Liver (tissue), 9 donors: Measurements from ENCODE around the gene IL36B. TPM values are rescaled to one million over a fixed set of nuclear protein-coding genes. Genes with fewer than 3 reads are reported as not detected.

Source experiments
- DNase-seq: peaks from one replicate; pipeline ENCODE4 v3.0.0-alpha.2; 2017; ENCODE audit warnings: low spot score
- H3K27ac ChIP-seq, 2 donors: one replicate each; pipeline ENCODE4 v1.7.0; 2013; ENCODE audit warnings: inconsistent platforms in 2 of 2, low read length in 2 of 2, control low read depth in 1 of 2, low read depth in 1 of 2, mild to moderate bottlenecking in 1 of 2
- H3K27me3 ChIP-seq, 4 donors: one replicate each; pipeline versions ENCODE4 v1.6.1 to v1.7.0; 2013; ENCODE audit warnings: low read length in 3 of 4, inconsistent platforms in 1 of 4, mild to moderate bottlenecking in 1 of 4, moderate library complexity in 1 of 4; ENCODE audit not compliant: control insufficient read depth in 4 of 4, insufficient read depth in 4 of 4
- H3K36me3 ChIP-seq, 4 donors: one replicate each; pipeline versions ENCODE4 v1.6.1 to v1.7.0; 2013; ENCODE audit warnings: low read length in 3 of 4, mild to moderate bottlenecking in 3 of 4, low read depth in 1 of 4, moderate library complexity in 1 of 4; ENCODE audit not compliant: control insufficient read depth in 4 of 4, insufficient read depth in 3 of 4
- H3K4me1 ChIP-seq, 4 donors: one replicate each; pipeline versions ENCODE4 v1.6.1 to v1.7.0; 2013; ENCODE audit warnings: low read length in 3 of 4, mild to moderate bottlenecking in 3 of 4, moderate library complexity in 1 of 4; ENCODE audit not compliant: control insufficient read depth in 4 of 4, insufficient read depth in 4 of 4
- H3K4me3 ChIP-seq, 3 donors: one replicate each; pipeline versions ENCODE4 v1.6.1 to v1.7.0; 2013; ENCODE audit warnings: low read length in 3 of 3, control low read depth in 1 of 3, low read depth in 1 of 3, mild to moderate bottlenecking in 1 of 3
- H3K9ac ChIP-seq, 2 donors: one replicate each; pipeline ENCODE4 v1.7.0; 2013; ENCODE audit warnings: low read length in 2 of 2, mild to moderate bottlenecking in 2 of 2, moderate library complexity in 2 of 2, control low read depth in 1 of 2, low read depth in 1 of 2
- H3K9me3 ChIP-seq, 4 donors: one replicate each; pipeline versions ENCODE4 v1.6.1 to v1.7.0; 2013; ENCODE audit warnings: low read length in 3 of 4; ENCODE audit not compliant: control insufficient read depth in 4 of 4
- EGR1 ChIP-seq, 2 donors: IDR thresholded peaks; 2 replicates each; pipeline ENCODE4 v1.6.1; 2016 to 2018; ENCODE audit warnings: antibody characterized with exemption in 2 of 2, low read depth in 2 of 2
- FOXA1 ChIP-seq: IDR thresholded peaks from 2 replicates; pipeline ENCODE4 v1.6.1; 2016; ENCODE audit warnings: antibody characterized with exemption
- FOXA2 ChIP-seq: IDR thresholded peaks from 2 replicates; pipeline ENCODE4 v1.6.1; 2016; ENCODE audit warnings: antibody characterized with exemption
- GABPA ChIP-seq, 2 donors: IDR thresholded peaks in 1 of 2; conservative IDR thresholded peaks in 1 of 2; 2 replicates each; pipeline ENCODE4 v1.6.1; 2016; ENCODE audit warnings: antibody characterized with exemption in 2 of 2, mild to moderate bottlenecking in 1 of 2, moderate library complexity in 1 of 2
- HNF4A ChIP-seq, 2 donors: conservative IDR thresholded peaks; 2 replicates each; pipeline ENCODE4 v1.6.1; 2016; ENCODE audit warnings: antibody characterized with exemption in 2 of 2, mild to moderate bottlenecking in 2 of 2
- HNF4G ChIP-seq: IDR thresholded peaks from 2 replicates; pipeline ENCODE4 v1.6.1; 2016; ENCODE audit warnings: antibody characterized with exemption
- JUND ChIP-seq, 2 donors: IDR thresholded peaks; 2 replicates each; pipeline ENCODE4 v1.6.1; 2016; ENCODE audit warnings: antibody characterized with exemption in 2 of 2
- NR2F2 ChIP-seq: IDR thresholded peaks from 2 replicates; pipeline ENCODE4 v1.6.1; 2016; ENCODE audit warnings: antibody characterized with exemption
- RAD21 ChIP-seq, 2 donors: IDR thresholded peaks; 2 replicates each; pipeline ENCODE4 v1.6.1; 2016; ENCODE audit warnings: antibody characterized with exemption in 2 of 2, mild to moderate bottlenecking in 2 of 2
- RXRA ChIP-seq, 2 donors: IDR thresholded peaks; 2 replicates each; pipeline ENCODE4 v1.6.1; 2017 to 2018; ENCODE audit warnings: antibody characterized with exemption in 2 of 2, mild to moderate bottlenecking in 1 of 2
- SP1 ChIP-seq: IDR thresholded peaks from 2 replicates; pipeline ENCODE4 v1.6.1; 2018; ENCODE audit warnings: antibody characterized with exemption, mild to moderate bottlenecking
- TAF1 ChIP-seq: conservative IDR thresholded peaks from 2 replicates; pipeline ENCODE4 v1.6.1; 2016; ENCODE audit warnings: antibody characterized with exemption, mild to moderate bottlenecking
- YY1 ChIP-seq: IDR thresholded peaks from 2 replicates; pipeline ENCODE4 v1.6.1; 2016; ENCODE audit warnings: antibody characterized with exemption, mild to moderate bottlenecking
- WGBS: extraction: QIAGEN DNeasy Blood & Tissue Kit; methylation state at CpG from one replicate; pipeline ENCODE4 v1.1.7; 2013; 5-methylcytosine and 5-hydroxymethylcytosine counted together
- polyA plus RNA-seq, 2 donors: library from polyadenylated mRNA; stranded (reverse) in 1 of 2; unstranded in 1 of 2; fragments of 200-250 nt in 1 of 2; fragments of >200 nt in 1 of 2; fragmentation: Nextera tagmentation in 1 of 2; extraction: Ambion mirVana in 1 of 2; gene quantifications; one replicate each; pipeline versions ENCODE4 v1.2.1 to v1.2.3, GENCODE V29; 2013 to 2015
- total RNA-seq, 2 donors: library from RNA; depleted of rRNA; stranded (reverse); fragments of >200 nt; gene quantifications; one replicate each; pipeline ENCODE4 v1.2.3, GENCODE V29; 2014
- TF ChIP-seq, protein P1 (sequence below): IDR thresholded peaks from 2 replicates; pipeline ENCODE4 v1.6.1; 2016; ENCODE audit warnings: antibody characterized with exemption
- TF ChIP-seq, protein P2 (sequence below): IDR thresholded peaks from 2 replicates; pipeline ENCODE4 v1.6.1; 2016; ENCODE audit warnings: antibody characterized with exemption
- TF ChIP-seq, protein P3 (sequence below): fragments of 150-350 bp; IDR thresholded peaks from 2 replicates; pipeline ENCODE4 v1.5.1; 2017; ENCODE audit warnings: improper control_type of control experiment, low read depth, low read length; ENCODE audit not compliant: missing input control
- TF ChIP-seq, protein P4 (sequence below): IDR thresholded peaks from 2 replicates; pipeline ENCODE4 v1.6.1; 2016; ENCODE audit warnings: antibody characterized with exemption
- TF ChIP-seq, protein P5 (sequence below): IDR thresholded peaks from 2 replicates; pipeline ENCODE4 v1.6.1; 2016; ENCODE audit warnings: antibody characterized with exemption, mild to moderate bottlenecking
- donor health status: healthy.
- donor health status: healthy.
- donor health status: healthy.
- donor health status: healthy.
- donor health status: healthy.

Gene IL36B
- total and polyA plus RNA-seq, 4 donors, result not detected

DNA sequence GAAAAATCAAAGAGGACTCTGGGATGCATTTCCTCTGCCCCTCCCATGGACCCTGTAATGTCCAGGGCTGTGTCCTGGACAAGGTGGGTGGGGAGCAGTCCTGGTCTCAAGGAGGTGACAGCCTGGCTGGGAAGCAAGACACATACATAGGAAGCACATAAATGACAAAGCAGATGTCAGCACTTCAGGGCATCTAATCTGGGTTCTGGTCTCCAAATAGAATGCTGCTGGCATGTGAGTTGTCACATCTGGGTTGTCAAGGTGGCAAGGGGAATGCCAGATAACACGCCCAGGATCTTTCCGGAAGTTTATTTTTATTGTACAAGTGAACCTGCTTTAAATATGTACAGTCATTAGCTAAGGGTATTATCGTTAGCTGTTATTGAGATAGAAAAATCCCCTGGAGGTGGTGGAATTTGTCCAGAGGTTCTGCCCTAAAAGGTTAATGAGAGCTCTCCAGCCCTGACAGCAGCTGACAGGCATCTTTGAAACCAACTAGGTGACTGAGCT is 20.7 kb upstream of the IL36B start:
- H3K9ac ChIP-seq, result no peak overlapping the region
- no peaks in the 10 kb centered on the region for H3K9me3 ChIP-seq
- peaks cover 0 to 4% (median 1%) of the 10 kb centered on the region in 4 donors for H3K4me1 ChIP-seq
- H3K27me3 ChIP-seq, result no peaks in the 10 kb centered on the region
- H3K36me3 ChIP-seq, result no peaks in the 10 kb centered on the region
- 80% methylated on average over 3 of the region's 3 CpGs for WGBS
- TF ChIP-seq, protein P1, sequence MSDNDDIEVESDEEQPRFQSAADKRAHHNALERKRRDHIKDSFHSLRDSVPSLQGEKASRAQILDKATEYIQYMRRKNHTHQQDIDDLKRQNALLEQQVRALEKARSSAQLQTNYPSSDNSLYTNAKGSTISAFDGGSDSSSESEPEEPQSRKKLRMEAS, result no peak
- TF ChIP-seq, protein P2, sequence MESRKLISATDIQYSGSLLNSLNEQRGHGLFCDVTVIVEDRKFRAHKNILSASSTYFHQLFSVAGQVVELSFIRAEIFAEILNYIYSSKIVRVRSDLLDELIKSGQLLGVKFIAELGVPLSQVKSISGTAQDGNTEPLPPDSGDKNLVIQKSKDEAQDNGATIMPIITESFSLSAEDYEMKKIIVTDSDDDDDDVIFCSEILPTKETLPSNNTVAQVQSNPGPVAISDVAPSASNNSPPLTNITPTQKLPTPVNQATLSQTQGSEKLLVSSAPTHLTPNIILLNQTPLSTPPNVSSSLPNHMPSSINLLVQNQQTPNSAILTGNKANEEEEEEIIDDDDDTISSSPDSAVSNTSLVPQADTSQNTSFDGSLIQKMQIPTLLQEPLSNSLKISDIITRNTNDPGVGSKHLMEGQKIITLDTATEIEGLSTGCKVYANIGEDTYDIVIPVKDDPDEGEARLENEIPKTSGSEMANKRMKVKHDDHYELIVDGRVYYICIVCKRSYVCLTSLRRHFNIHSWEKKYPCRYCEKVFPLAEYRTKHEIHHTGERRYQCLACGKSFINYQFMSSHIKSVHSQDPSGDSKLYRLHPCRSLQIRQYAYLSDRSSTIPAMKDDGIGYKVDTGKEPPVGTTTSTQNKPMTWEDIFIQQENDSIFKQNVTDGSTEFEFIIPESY, result no peak
- TF ChIP-seq JUND (IDR thresholded peaks at IDR 0.05) (no peak), RXRA (IDR thresholded peaks at IDR 0.05) (no peak), SP1 (no peak), FOXA1 (no peak), EGR1 (IDR thresholded peaks at IDR 0.05; ENCODE audit: low read depth in 2 of 2) (no peak), HNF4G (no peak), FOXA2 (no peak), YY1 (no peak), GABPA (IDR thresholded peaks at IDR 0.05 in 1 of 2, conservative IDR thresholded peaks at IDR 0.05 in 1 of 2) (no peak), HNF4A (conservative IDR thresholded peaks at IDR 0.05) (no peak), NR2F2 (no peak), TAF1 (no peak), RAD21 (IDR thresholded peaks at IDR 0.05) (no peak)
- TF ChIP-seq, protein P3, sequence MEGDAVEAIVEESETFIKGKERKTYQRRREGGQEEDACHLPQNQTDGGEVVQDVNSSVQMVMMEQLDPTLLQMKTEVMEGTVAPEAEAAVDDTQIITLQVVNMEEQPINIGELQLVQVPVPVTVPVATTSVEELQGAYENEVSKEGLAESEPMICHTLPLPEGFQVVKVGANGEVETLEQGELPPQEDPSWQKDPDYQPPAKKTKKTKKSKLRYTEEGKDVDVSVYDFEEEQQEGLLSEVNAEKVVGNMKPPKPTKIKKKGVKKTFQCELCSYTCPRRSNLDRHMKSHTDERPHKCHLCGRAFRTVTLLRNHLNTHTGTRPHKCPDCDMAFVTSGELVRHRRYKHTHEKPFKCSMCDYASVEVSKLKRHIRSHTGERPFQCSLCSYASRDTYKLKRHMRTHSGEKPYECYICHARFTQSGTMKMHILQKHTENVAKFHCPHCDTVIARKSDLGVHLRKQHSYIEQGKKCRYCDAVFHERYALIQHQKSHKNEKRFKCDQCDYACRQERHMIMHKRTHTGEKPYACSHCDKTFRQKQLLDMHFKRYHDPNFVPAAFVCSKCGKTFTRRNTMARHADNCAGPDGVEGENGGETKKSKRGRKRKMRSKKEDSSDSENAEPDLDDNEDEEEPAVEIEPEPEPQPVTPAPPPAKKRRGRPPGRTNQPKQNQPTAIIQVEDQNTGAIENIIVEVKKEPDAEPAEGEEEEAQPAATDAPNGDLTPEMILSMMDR, result no peak
- TF ChIP-seq, protein P4, sequence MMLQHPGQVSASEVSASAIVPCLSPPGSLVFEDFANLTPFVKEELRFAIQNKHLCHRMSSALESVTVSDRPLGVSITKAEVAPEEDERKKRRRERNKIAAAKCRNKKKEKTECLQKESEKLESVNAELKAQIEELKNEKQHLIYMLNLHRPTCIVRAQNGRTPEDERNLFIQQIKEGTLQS, result no peak
- TF ChIP-seq, protein P5, sequence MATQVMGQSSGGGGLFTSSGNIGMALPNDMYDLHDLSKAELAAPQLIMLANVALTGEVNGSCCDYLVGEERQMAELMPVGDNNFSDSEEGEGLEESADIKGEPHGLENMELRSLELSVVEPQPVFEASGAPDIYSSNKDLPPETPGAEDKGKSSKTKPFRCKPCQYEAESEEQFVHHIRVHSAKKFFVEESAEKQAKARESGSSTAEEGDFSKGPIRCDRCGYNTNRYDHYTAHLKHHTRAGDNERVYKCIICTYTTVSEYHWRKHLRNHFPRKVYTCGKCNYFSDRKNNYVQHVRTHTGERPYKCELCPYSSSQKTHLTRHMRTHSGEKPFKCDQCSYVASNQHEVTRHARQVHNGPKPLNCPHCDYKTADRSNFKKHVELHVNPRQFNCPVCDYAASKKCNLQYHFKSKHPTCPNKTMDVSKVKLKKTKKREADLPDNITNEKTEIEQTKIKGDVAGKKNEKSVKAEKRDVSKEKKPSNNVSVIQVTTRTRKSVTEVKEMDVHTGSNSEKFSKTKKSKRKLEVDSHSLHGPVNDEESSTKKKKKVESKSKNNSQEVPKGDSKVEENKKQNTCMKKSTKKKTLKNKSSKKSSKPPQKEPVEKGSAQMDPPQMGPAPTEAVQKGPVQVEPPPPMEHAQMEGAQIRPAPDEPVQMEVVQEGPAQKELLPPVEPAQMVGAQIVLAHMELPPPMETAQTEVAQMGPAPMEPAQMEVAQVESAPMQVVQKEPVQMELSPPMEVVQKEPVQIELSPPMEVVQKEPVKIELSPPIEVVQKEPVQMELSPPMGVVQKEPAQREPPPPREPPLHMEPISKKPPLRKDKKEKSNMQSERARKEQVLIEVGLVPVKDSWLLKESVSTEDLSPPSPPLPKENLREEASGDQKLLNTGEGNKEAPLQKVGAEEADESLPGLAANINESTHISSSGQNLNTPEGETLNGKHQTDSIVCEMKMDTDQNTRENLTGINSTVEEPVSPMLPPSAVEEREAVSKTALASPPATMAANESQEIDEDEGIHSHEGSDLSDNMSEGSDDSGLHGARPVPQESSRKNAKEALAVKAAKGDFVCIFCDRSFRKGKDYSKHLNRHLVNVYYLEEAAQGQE, result no peak
- DNase-seq, result no peak
- no peak overlapping the region for H3K4me3 ChIP-seq
- no peak overlapping the region for H3K27ac ChIP-seq
